ENCODE measurements around the gene SEC22A.

DNA sequence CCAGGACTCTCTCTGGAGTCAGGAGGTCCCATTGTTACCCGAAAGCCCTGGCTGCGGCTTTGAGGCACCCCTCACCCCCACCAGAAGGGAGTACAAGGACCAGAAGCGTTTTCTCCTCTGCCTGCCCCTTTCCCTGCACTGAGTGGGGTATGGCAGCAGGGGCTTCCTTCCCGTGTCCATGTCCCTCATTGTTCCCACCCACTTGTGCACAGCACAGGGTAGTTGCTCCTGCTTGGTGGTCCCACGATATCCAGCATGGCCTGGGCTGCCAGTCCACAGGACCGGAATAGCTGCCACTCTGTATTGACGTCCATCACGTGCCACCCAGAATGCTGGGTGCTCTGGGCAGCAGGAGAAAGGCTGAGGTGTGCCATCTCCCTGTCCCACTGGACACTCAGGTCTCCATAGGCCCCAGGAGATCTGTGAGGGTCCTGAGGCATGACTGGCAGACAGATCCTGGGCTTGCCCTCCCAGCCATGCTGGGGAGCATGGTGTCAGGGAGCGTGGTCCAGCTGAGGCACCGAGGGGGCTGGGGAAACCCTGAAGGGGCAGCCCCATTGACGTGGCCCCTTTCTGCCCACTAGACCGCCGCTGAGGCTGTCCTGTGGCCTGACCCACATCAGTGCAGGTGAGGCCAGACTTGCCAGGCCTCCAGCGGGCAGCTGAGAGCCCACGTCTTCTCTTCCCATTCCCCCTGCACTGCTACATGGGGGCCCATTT, 45.3 kb upstream of the SEC22A start:
- TF ChIP-seq, protein P1, sequence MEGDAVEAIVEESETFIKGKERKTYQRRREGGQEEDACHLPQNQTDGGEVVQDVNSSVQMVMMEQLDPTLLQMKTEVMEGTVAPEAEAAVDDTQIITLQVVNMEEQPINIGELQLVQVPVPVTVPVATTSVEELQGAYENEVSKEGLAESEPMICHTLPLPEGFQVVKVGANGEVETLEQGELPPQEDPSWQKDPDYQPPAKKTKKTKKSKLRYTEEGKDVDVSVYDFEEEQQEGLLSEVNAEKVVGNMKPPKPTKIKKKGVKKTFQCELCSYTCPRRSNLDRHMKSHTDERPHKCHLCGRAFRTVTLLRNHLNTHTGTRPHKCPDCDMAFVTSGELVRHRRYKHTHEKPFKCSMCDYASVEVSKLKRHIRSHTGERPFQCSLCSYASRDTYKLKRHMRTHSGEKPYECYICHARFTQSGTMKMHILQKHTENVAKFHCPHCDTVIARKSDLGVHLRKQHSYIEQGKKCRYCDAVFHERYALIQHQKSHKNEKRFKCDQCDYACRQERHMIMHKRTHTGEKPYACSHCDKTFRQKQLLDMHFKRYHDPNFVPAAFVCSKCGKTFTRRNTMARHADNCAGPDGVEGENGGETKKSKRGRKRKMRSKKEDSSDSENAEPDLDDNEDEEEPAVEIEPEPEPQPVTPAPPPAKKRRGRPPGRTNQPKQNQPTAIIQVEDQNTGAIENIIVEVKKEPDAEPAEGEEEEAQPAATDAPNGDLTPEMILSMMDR (IDR thresholded peaks at IDR 0.05) = no peak
- TF ChIP-seq POLR2AphosphoS5 (IDR thresholded peaks at IDR 0.05; ENCODE audit: insufficient read depth in 1 of 2, low read depth in 1 of 2) (no peak), POLR2A (IDR thresholded peaks at IDR 0.05) (no peak)
